Lower leg skin (tissue), 4 donors: Measurements from ENCODE around the gene FICD. TPM values are rescaled to one million over a fixed set of nuclear protein-coding genes. Genes with fewer than 3 reads are reported as not detected.

ENCODE experiments used
- DNase-seq, 2 donors: peaks; one replicate each; pipeline ENCODE4 v3.0.0-alpha.2; 2019; ENCODE audit warnings: low spot score in 2 of 2
- H3K4me3 ChIP-seq: fragments of 200-600 bp; sonication (generic); 2 replicates; pipeline ENCODE4 v1.5.1; 2017; ENCODE audit warnings: mild to moderate bottlenecking, low read depth; ENCODE audit not compliant: poor library complexity, severe bottlenecking
- CTCF ChIP-seq, 3 donors: fragments of 450-650 bp; IDR thresholded peaks; one replicate each; pipeline ENCODE4 v1.5.1; 2016; ENCODE audit warnings: antibody characterized with exemption in 3 of 3, mild to moderate bottlenecking in 3 of 3, moderate library complexity in 2 of 3
- POLR2A ChIP-seq, 2 donors: fragments of 450-650 bp; IDR thresholded peaks; one replicate each; pipeline ENCODE4 v1.6.1; 2016 to 2017; ENCODE audit warnings: antibody characterized with exemption in 2 of 2, mild to moderate bottlenecking in 1 of 2, moderate library complexity in 1 of 2
- WGBS, 2 donors: methylation state at CpG; one replicate each; pipeline ENCODE4 v1.1.5; 2018; 5-methylcytosine and 5-hydroxymethylcytosine counted together
- intact Hi-C: fragments of 100-400 bp; cut with DNase I; formaldehyde crosslinking; loops from one replicate; pipeline ENCODE4 v1.15.0; 2023; ENCODE audit warnings: low total_unique reads
- total RNA-seq, 4 donors: library from RNA; depleted of rRNA; stranded (reverse); fragments of >200 nt; gene quantifications; one replicate each; pipeline ENCODE4 v1.1.0, GENCODE V29; 2016

The FICD gene
- total RNA-seq, 4 donors from 2014 or later, result 1.8 to 5.2 (median 3.6) TPM

GRCh38 chr12:108523365-108523764 lies 8.3 kb downstream of the FICD start:
- intact Hi-C loops, result no loop called here
- WGBS, 2 donors, result 80 to 88% methylated on average over 14 of the region's 14 CpGs
- no peak for TF ChIP-seq POLR2A (IDR thresholded peaks at IDR 0.05)
- no peak for TF ChIP-seq CTCF (IDR thresholded peaks at IDR 0.05)

GRCh38 chr12:108525681-108526080 lies 10.6 kb downstream of the FICD start:
- WGBS, 2 donors, result 88 to 89% methylated on average over 5 of the region's 5 CpGs
- intact Hi-C loops, result no loop called here
- TF ChIP-seq CTCF (IDR thresholded peaks at IDR 0.05) (no peak), POLR2A (IDR thresholded peaks at IDR 0.05) (no peak)
- no peak for DNase-seq
- no peak overlapping the region for H3K4me3 ChIP-seq

More at GRCh38 chr12:108523365-108523764, 8.3 kb downstream of the FICD start:
- DNase-seq, result no peak
- no peak overlapping the region for H3K4me3 ChIP-seq

GRCh38 chr12:108526482-108527165 lies 11.5 kb downstream of the FICD start:
- intact Hi-C loops, result no loop called here
- 78 to 80% methylated on average over 10 of the region's 10 CpGs for WGBS, 2 donors
- no peak for TF ChIP-seq POLR2A (IDR thresholded peaks at IDR 0.05)
- TF ChIP-seq CTCF (IDR thresholded peaks at IDR 0.05), result no peak
- no peak for DNase-seq
- no peak overlapping the region for H3K4me3 ChIP-seq

GRCh38 chr12:108527166-108527496 lies 12.1 kb downstream of the FICD start:
- intact Hi-C loops, result no loop called here
- TF ChIP-seq CTCF (IDR thresholded peaks at IDR 0.05), result no peak
- no peak for TF ChIP-seq POLR2A (IDR thresholded peaks at IDR 0.05)
- DNase-seq, result no peak
- no peak overlapping the region for H3K4me3 ChIP-seq
- WGBS, 2 donors, result 78 to 83% methylated on average over 6 of the region's 6 CpGs

- no peak for DNase-seq
- TF ChIP-seq POLR2A (IDR thresholded peaks at IDR 0.05), result no peak
- no peak for TF ChIP-seq CTCF (IDR thresholded peaks at IDR 0.05)
- intact Hi-C loops, result no loop called here
- H3K4me3 ChIP-seq, result no peak overlapping the region
- 89 to 93% methylated on average over 9 of the region's 9 CpGs for WGBS, 2 donors
These were observed 15.1 kb downstream of the FICD start for GRCh38 chr12:108530161-108530560.
